Colonic mucosa (tissue), 4 donors: ENCODE measurements around the gene PRKCQ. TPM values are rescaled to one million over a fixed set of nuclear protein-coding genes. Genes with fewer than 3 reads are reported as not detected.

Experiments used
- DNase-seq: peaks from one replicate; pipeline ENCODE4 v3.0.0-alpha.2; 2020
- H3K27ac ChIP-seq: fragments of 200-600 bp; one replicate; pipeline ENCODE4 v1.8.0; 2021
- H3K27me3 ChIP-seq: fragments of 200-600 bp; one replicate; pipeline ENCODE4 v1.8.0; 2021
- H3K36me3 ChIP-seq: fragments of 200-600 bp; one replicate; pipeline ENCODE4 v1.8.0; 2021
- H3K4me1 ChIP-seq: fragments of 200-600 bp; one replicate; pipeline ENCODE4 v1.8.0; 2021; ENCODE audit warnings: mild to moderate bottlenecking
- H3K4me3 ChIP-seq: fragments of 200-600 bp; one replicate; pipeline ENCODE4 v1.8.0; 2021
- H3K9ac ChIP-seq, 2 donors: one replicate each; pipeline ENCODE4 v1.7.0; 2013; ENCODE audit warnings: control low read depth in 2 of 2, low read depth in 2 of 2, low read length in 2 of 2
- H3K9me3 ChIP-seq: fragments of 200-600 bp; one replicate; pipeline ENCODE4 v1.8.0; 2021
- intact Hi-C: fragments of 100-400 bp; cut with DNase I; formaldehyde crosslinking; loops from one replicate; pipeline ENCODE4 v1.14.1; 2022
- total RNA-seq, 2 donors: library from RNA; stranded (reverse); fragmentation: NEBNext Ultra II Directional in 1 of 2; extraction: Animal tissue kit (Norgen Biotek cat#: 25700) in 1 of 2; gene quantifications; one replicate each; pipeline ENCODE4 v1.2.1, GENCODE V29; 2021
- TF ChIP-seq, protein P1 (sequence below): fragments of 200-600 bp; IDR thresholded peaks from one replicate; pipeline ENCODE4 v1.8.0; 2022; ENCODE audit warnings: antibody characterized with exemption, mild to moderate bottlenecking
- donor health status: healthy.
- donor health status: DM: no; HTN: no; CAD: no.
- donor health status: DM: no; HTN: no; CAD: no.

The PRKCQ gene
- total RNA-seq, 2 donors from 2014 or later: 0.93 to 0.94 TPM

- no peaks in the 10 kb centered on the region for H3K36me3 ChIP-seq
- H3K9ac ChIP-seq: no peak overlapping the region
- no peaks in the 10 kb centered on the region for H3K4me1 ChIP-seq
- H3K27ac ChIP-seq: no peak overlapping the region
- no peaks in the 10 kb centered on the region for H3K27me3 ChIP-seq
- H3K9me3 ChIP-seq: no peaks in the 10 kb centered on the region
- no peak overlapping the region for H3K4me3 ChIP-seq
- DNase-seq: no peak
- intact Hi-C loops: no loop called here
- TF ChIP-seq, protein P1, sequence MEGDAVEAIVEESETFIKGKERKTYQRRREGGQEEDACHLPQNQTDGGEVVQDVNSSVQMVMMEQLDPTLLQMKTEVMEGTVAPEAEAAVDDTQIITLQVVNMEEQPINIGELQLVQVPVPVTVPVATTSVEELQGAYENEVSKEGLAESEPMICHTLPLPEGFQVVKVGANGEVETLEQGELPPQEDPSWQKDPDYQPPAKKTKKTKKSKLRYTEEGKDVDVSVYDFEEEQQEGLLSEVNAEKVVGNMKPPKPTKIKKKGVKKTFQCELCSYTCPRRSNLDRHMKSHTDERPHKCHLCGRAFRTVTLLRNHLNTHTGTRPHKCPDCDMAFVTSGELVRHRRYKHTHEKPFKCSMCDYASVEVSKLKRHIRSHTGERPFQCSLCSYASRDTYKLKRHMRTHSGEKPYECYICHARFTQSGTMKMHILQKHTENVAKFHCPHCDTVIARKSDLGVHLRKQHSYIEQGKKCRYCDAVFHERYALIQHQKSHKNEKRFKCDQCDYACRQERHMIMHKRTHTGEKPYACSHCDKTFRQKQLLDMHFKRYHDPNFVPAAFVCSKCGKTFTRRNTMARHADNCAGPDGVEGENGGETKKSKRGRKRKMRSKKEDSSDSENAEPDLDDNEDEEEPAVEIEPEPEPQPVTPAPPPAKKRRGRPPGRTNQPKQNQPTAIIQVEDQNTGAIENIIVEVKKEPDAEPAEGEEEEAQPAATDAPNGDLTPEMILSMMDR: no peak
Measured at GRCh38 chr10:6562221-6562620, 17.9 kb downstream of the PRKCQ start.

- Histone ChIP-seq H3K4me3 (no peak overlapping the region), H3K36me3 (no peaks in the 10 kb centered on the region), H3K9me3 (no peaks in the 10 kb centered on the region), H3K27me3 (no peaks in the 10 kb centered on the region), H3K4me1 (no peaks in the 10 kb centered on the region), H3K27ac (no peak overlapping the region), H3K9ac (no peak overlapping the region)
- TF ChIP-seq, protein P1: no peak
- intact Hi-C loops: no loop called here
- DNase-seq: no peak
Measured at GRCh38 chr10:6561552-6561951, 18.5 kb downstream of the PRKCQ start.

DNA sequence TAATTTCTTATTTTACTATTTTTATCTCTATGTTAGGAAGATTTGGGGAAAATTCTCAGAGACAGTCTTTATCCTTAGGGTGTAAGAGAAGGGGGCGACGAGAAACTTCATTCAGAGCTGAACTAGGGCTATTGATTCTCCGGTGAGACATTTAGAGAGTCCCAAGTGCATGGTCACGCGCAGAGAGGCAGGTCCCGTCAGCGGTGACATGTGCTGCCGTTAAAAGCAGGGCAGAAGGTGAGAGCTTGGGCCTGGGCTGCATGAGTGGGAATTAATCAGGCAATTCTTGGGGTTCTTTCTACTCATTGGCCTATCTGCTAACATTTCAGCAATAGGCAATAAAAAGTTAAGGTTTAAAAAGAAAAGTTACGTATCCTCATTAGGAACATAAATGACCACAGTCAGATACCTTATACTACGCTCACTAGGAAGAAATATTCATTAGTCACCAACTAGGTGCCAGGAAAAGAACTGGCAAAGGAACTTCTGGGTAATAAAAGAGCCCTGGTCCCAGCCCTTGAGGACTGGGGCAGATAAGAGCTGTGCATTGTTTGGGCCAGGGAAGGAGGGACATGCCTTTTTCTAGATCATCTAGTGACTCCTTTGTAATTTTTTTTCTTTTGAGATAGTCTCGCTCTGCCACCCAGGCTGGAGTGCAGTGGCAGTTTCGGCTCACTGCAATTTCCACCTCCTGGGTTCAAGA, 21.2 kb downstream of the PRKCQ start:
- no peaks in the 10 kb centered on the region for H3K27me3 ChIP-seq
- no peaks in the 10 kb centered on the region for H3K4me1 ChIP-seq
- no peak overlapping the region for H3K27ac ChIP-seq
- H3K36me3 ChIP-seq: no peaks in the 10 kb centered on the region
- no peaks in the 10 kb centered on the region for H3K9me3 ChIP-seq
- H3K9ac ChIP-seq: no peak overlapping the region
- H3K4me3 ChIP-seq: no peak overlapping the region
- no peak for DNase-seq
- intact Hi-C loops: no loop called here
- TF ChIP-seq, protein P1: no peak

DNA sequence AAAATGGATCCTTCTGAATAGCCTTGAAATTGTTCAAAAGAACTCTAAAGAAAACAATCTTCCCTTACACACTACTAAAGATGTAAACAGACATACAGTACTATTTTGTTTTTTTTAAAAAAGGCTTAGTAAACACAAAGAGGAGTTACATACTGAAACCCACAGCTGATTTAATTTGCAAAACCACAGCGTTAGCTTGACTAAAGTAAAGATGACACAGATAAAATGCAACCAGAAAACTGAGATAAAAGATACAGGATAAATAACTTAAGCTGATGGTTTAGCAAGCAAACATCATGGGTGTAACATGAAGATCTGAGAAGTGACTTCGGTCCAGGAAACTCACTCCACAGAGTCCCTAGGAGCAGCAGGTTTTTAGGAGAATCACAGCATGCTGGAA, 21.8 kb downstream of the PRKCQ start:
- no peaks in the 10 kb centered on the region for H3K4me1 ChIP-seq
- H3K4me3 ChIP-seq: no peak overlapping the region
- no peak overlapping the region for H3K9ac ChIP-seq
- no peak for DNase-seq
- no peaks in the 10 kb centered on the region for H3K27me3 ChIP-seq
- H3K36me3 ChIP-seq: no peaks in the 10 kb centered on the region
- no peaks in the 10 kb centered on the region for H3K9me3 ChIP-seq
- H3K27ac ChIP-seq: no peak overlapping the region
- TF ChIP-seq, protein P1: no peak
- intact Hi-C loops: no loop called here

DNA sequence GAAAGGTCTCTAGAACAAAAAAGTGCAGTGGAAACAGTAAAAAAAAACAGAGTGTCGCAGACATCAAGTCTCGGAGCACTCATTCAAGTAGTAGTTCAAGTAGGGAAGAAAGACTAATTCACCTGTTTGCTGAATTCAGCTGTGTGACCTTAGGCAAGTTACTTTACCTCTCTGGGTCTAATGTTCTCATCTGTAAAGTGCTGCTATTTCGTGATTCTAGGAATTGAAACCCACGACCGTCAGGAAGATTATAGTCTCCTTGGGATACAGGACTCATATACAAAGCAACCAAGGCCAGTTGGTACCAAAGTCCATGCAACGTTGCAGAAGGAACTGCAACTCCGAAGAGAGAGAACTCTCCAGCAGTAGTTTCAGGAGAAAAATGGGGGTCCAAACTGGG, 26.1 kb downstream of the PRKCQ start:
- Histone ChIP-seq H3K4me3 (no peak overlapping the region), H3K4me1 (no peaks in the 10 kb centered on the region), H3K9ac (no peak overlapping the region), H3K27ac (no peak overlapping the region), H3K27me3 (no peaks in the 10 kb centered on the region), H3K9me3 (no peaks in the 10 kb centered on the region), H3K36me3 (no peaks in the 10 kb centered on the region)
- DNase-seq: no peak
- TF ChIP-seq, protein P1: no peak
- intact Hi-C loops: no loop called here
